Measurements from ENCODE around the gene STAM2.

Gene STAM2

GRCh38 chr2:152084076-152084475 lies 91.5 kb downstream of the STAM2 start:
- H3K27me3 ChIP-seq (replicated peaks; ENCODE audit: control insufficient read depth, insufficient read depth, low read length) = no peaks in the 10 kb centered on the region
- no peak for DNase-seq (ENCODE audit: extremely low read depth, insufficient read length)
- TF ChIP-seq CTCF (IDR thresholded peaks at IDR 0.05; ENCODE audit: insufficient read depth, low read length, poor library complexity, severe bottlenecking) = no peak
- no peaks in the 10 kb centered on the region; the same call in 1 of the 2 replicates for H3K36me3 ChIP-seq (ENCODE audit: control insufficient read depth, insufficient read depth, low read length)
- no peak overlapping the region for H3K4me3 ChIP-seq (replicated peaks; ENCODE audit: low read depth, low read length)

GRCh38 chr2:152083202-152083875 lies 92.2 kb downstream of the STAM2 start:
- Histone ChIP-seq H3K4me3 (replicated peaks; ENCODE audit: low read depth, low read length) (no peak overlapping the region), H3K36me3 (ENCODE audit: control insufficient read depth, insufficient read depth, low read length) (no peaks in the 10 kb centered on the region), H3K27me3 (replicated peaks; ENCODE audit: control insufficient read depth, insufficient read depth, low read length) (no peaks in the 10 kb centered on the region)
- TF ChIP-seq CTCF (IDR thresholded peaks at IDR 0.05; ENCODE audit: insufficient read depth, low read length, poor library complexity, severe bottlenecking) = no peak
- DNase-seq (ENCODE audit: extremely low read depth, insufficient read length) = no peak

- TF ChIP-seq CTCF (IDR thresholded peaks at IDR 0.05; ENCODE audit: insufficient read depth, low read length, poor library complexity, severe bottlenecking) = no peak
- Histone ChIP-seq H3K4me3 (replicated peaks; ENCODE audit: low read depth, low read length) (no peak overlapping the region), H3K36me3 (ENCODE audit: control insufficient read depth, insufficient read depth, low read length) (no peaks in the 10 kb centered on the region), H3K27me3 (replicated peaks; ENCODE audit: control insufficient read depth, insufficient read depth, low read length) (no peaks in the 10 kb centered on the region)
- DNase-seq (ENCODE audit: extremely low read depth, insufficient read length) = peak; percentile 31
Measured at GRCh38 chr2:152078662-152079061, 96.9 kb downstream of the STAM2 start.

- no peak for TF ChIP-seq CTCF (IDR thresholded peaks at IDR 0.05; ENCODE audit: insufficient read depth, low read length, poor library complexity, severe bottlenecking)
- Histone ChIP-seq H3K36me3 (ENCODE audit: control insufficient read depth, insufficient read depth, low read length) (no peaks in the 10 kb centered on the region), H3K4me3 (replicated peaks; ENCODE audit: low read depth, low read length) (no peak overlapping the region), H3K27me3 (replicated peaks; ENCODE audit: control insufficient read depth, insufficient read depth, low read length) (no peaks in the 10 kb centered on the region)
- DNase-seq (ENCODE audit: extremely low read depth, insufficient read length) = no peak
Measured at GRCh38 chr2:152078023-152078422, 97.5 kb downstream of the STAM2 start.

- Histone ChIP-seq H3K27me3 (replicated peaks; ENCODE audit: control insufficient read depth, insufficient read depth, low read length) (no peaks in the 10 kb centered on the region), H3K4me3 (replicated peaks; ENCODE audit: low read depth, low read length) (no peak overlapping the region), H3K36me3 (ENCODE audit: control insufficient read depth, insufficient read depth, low read length) (no peaks in the 10 kb centered on the region)
- TF ChIP-seq CTCF (IDR thresholded peaks at IDR 0.05; ENCODE audit: insufficient read depth, low read length, poor library complexity, severe bottlenecking) = no peak
- DNase-seq (ENCODE audit: extremely low read depth, insufficient read length) = no peak
Measured at GRCh38 chr2:152075461-152076050, 100.0 kb downstream of the STAM2 start.

Measured in GM06990 (cell line).